Stimulated activated CD4-positive, alpha-beta T cell treated with anti-CD3 and anti-CD28 coated beads, Interleukin-1b, Interleukin-23, amount 100 ng/mL, for 48 hours (primary cell): Measurements from ENCODE around the gene ZNF524.
A peak's percentile ranks its signal among the peaks of the same experiment; 100 is the strongest.

Experiments
- DNase-seq: peaks from one replicate; pipeline ENCODE4 v3.0.0-alpha.2; 2020

Gene ZNF524

DNA sequence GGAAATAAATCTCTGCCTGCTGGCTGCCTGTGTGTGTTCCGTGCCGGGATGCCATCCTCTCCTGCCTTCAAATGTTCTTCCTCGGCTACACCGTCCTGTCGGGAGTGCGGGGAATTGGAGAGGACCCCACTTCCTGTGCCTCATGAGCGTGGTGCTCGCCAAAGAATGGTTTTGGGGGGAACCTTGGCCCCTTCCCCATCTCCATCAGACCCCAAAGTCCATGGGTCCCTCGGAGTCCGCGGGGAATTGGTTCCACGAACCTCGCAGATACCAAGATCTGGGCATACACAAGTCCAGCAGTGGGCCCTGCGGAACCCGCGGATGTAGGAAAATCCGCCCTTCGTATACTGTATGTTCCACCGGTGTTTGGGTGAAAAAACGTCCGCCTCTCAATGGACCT lies 3.0 kb downstream of the ZNF524 start:
- no peak for DNase-seq

DNA sequence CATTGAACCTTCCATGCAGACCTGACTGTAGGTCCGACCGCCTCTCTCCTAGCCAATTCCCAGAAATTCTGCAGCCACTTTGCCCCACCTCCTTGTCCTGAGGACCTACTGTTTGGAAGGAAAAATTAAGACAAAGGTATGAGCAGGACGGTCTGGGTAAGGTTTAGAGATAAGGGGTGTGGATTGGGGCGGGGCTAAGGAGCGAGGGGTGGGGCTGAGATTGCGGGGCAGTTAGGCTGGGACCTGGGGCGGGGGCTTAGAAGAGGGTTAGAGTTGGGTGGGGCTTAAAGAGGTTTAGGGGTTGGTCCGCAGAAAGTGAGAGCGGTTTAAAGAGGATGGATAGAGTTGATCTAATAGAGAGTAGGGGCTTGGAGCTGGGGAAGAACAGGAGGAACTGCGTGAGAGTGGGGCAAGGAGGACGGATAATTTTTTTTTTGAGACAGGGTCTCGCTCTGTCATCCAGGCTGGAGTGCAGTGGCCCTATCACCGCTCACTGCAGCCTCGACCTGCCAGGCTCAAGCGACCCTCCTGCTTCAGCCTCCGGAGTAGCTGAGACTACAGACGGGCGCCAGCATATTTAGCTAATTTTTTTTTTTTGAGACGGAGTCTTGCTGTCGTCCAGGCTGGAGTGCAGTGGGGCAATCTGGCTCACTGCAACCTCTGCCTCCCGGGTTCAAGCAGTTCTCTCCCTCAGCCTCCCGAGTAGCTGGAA lies 3.6 kb downstream of the ZNF524 start:
- DNase-seq = no peak

DNA sequence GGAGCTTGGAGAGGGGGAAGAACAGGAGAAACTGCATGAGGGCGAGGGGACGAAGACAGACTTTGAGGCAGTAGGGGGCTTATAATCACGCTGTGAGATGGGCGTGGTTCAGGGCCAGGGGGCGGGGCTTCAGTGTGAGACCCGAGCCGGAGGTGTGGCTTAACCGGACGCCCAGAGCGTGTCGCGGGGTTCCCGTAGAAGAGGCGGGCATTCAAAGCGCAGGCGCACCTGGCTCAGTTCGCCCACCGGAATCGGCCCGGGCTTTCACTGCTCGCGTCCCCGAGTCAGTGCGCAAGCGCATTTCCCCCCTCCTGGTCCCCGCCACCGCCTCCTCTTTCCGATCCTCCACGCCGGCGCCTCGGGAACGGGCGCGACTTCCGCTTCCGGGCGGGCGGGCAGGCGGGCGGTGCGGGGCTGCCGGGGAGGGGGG lies 5.1 kb downstream of the ZNF524 start:
- peak; percentile 99 for DNase-seq

DNA sequence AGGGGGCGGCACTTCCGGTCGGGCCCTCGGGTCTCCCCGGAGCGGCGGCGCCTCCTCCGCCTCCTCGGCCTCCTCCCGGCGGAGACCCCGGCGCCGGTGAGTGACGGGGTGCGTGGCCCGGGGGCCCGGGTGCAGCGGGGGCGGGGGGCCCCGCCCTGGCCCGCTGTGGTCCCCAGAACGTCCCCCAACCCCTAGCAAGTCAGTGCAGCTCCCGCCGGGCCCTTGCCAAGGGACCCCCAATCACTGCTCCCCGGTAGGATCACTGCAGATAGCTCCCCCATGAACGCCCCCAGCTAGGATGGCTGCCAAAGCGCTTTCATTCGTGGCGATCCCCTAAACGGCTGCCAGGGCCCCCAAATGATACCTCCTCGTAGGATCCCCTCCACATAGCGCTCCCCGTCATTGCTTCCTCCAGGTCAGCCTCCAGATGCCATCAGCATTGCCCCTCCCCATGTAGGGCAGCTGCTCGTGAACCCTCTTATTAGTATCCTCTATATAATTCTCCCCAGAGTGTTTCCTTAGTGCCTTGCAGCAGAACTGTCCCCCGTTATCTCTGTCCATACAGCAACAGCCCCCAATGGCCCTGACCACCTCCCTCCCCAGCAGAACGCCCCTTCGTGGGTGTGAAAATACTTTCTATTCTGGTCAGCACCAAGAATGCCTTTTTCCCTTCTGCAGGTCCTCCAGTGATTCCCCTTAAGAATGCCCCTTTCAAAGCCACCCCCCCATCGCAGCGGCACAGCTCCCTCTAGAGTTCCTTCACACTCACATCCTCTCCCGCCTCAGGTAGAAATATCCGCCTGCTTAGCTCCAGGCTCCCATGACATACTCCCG lies 5.8 kb downstream of the ZNF524 start, which contains the start of gene ZNF865:
Gene ZNF865, plus strand, starts transcription at position 11 of the 834 bp plus-strand sequence. CDS start 7,972 bp downstream, outside the sequence.
- DNase-seq = peak; percentile 70

DNA sequence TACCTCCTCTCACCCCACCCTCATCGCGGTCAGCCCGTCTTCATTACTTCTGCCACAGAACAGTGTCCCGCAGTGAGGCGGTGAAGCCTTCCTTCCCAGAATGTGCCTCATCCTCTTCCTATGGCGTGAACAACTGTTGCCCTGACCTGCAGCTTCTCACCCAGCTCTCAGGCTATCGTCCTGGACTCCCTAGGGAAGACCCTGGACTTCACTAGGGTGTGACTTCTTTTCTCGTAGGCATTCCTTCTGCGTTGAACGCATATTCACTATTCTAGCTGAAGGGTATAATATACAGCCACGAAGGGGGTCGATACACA lies 6.3 kb downstream of the ZNF524 start:
- no peak for DNase-seq

DNA sequence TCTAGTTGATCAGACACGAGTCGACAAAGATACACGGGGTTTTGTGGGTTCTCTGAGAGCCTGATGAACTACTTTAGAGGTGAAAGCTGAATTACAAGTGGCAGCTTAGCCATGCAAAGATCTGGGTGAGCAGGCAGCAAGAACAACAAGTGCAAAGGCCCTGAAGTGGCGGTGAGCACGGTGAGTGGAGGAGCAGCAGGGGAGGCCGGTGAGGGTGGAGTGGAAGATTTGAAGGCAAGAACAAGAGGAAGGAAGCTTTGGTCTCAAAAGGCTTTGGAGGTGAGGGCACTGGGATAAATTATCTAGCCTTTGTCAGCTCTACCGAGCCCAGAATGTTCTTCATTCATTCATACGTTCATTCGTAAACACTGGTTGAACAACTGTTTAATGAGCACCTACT lies 6.7 kb downstream of the ZNF524 start:
- DNase-seq = no peak

DNA sequence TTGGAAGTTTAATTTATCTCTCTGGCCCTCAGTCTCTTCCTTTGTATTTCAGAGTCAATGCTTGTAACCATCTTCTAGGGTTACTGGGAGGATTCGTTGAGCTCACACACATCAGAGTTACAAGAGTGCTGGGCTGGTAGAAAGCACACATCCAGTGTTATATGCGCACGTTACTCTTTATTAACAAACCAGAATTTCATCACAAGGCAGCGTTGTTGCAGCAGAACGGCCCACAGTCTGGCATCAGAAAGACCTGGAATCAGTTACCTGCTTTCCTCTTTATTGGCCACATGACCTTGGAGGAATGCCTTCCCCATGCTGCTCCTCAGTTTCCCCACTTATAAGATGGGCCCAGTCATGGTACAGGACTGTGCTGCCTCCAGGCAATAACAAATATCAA lies 9.2 kb downstream of the ZNF524 start:
- no peak for DNase-seq

DNA sequence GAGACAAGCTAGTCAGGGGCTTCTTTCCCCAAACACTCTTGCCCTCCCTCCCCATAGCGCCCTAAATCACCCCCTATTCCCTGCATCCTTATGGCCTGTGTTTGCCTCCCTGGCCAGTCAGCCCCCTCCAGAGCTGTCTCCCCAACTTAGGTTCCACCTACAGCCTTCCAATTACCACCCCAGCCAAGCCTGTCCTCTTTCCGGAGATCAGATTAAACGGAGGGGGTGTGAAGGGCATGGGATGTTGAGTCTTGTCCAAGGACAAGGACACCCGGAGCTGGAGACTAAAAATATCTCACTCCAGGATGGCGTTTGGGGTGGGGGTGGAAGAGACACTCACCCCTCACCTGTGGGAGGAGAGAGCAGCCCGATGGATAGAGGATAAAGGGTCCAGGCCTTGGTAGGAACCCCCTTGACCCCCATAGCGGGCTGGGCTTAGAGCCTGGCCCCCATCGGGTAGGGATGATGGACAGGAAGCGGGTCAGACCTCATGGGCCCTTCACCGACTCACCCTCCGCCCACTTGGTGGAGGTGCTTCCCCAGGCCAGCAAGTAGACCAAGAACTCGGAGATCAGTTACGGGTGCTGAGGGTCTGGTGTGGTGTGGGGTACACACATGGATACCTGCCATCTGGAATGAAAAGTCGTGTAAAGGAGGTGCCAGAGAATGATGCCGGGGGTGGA lies 11.4 kb downstream of the ZNF524 start:
- DNase-seq = no peak

DNA sequence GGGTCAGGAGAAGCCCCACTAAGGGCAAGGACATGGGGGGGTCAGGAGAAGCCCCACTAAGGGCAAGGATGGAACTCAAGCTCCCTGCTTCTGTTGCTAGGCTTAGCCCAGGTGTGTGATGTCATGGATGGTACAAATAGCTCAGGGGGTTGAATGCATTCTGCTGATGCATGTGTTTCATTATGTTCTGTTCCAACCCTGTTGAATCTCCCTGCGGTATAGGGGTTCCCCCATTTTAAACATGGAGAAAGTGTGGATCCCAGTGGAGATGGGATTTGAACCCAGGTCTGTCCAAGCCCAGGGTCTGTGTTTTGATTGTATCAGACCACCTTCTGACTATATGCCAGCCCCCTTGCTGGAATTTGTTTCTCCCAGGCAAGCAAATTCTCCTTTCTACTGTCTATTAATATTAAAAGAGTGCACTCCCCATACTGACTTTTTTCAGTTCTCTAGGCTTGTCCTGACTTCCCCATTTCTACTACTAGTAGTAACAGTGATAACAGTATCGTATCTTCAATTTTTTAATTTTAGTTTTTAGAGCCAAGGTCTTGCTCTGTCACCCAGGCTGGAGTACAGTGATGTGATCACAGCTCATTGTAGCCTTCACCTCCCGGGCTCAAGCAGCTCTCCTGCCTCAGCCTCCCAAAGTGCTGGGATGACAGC lies 12.0 kb downstream of the ZNF524 start:
- DNase-seq = no peak

DNA sequence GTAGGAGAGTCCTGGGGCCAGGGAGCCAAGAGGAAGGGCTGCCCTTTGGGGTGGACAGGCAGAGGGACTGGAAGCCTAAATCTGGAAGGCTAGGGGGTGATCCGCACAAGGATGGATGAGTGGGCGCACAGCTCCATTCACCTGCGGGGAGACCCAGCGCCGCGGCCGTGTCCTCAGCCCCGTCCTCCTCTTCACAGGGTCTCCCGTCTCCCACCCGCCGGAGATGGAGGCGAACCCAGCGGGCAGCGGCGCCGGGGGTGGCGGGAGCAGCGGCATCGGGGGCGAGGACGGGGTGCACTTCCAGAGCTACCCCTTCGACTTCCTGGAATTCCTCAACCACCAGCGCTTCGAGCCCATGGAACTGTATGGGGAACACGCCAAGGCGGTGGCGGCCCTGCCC lies 13.3 kb downstream of the ZNF524 start:
- DNase-seq = no peak

DNA sequence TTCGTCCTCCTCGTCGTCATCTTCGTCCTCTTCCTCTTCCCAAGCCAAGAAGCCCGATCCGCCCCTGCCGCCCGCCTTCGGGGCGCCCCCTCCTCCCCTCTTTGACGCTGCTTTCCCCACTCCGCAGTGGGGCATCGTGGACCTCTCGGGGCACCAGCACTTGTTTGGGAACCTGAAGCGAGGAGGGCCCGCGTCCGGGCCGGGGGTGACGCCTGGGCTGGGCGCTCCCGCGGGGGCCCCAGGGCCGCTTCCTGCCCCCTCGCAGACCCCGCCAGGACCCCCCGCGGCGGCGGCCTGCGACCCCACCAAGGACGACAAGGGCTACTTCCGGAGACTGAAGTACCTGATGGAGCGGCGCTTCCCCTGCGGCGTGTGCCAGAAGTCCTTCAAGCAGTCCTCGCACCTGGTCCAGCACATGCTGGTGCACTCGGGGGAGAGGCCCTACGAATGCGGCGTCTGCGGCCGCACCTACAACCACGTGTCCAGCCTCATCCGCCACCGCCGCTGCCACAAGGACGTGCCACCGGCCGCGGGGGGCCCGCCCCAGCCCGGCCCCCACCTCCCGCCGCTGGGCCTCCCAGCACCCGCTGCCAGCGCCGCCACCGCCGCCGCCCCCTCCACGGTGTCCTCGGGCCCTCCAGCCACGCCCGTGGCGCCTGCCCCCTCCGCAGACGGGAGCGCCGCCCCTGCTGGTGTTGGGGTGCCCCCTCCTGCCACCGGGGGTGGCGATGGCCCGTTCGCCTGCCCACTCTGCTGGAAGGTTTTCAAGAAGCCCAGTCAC lies 14.0 kb downstream of the ZNF524 start:
- no peak for DNase-seq

DNA sequence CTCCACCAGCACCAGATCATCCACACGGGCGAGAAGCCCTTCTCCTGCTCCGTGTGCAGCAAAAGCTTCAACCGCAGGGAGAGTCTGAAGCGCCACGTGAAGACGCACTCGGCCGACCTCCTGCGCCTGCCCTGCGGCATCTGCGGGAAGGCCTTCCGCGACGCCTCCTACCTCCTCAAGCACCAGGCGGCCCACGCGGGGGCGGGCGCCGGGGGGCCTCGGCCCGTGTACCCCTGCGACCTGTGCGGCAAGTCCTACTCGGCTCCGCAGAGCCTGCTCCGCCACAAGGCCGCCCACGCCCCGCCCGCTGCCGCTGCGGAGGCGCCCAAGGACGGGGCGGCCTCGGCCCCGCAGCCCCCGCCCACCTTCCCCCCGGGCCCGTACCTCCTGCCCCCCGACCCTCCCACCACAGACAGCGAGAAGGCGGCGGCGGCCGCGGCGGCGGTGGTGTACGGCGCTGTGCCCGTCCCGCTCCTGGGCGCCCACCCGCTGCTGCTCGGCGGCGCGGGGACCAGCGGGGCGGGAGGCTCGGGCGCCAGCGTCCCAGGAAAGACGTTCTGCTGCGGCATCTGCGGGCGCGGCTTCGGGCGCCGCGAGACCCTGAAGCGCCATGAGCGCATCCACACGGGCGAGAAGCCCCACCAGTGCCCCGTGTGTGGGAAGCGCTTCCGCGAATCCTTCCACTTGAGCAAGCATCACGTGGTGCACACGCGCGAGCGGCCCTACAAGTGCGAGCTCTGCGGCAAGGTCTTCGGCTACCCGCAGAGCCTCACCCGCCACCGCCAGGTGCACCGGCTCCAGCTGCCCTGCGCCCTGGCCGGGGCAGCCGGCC lies 14.8 kb downstream of the ZNF524 start:
- DNase-seq = no peak

DNA sequence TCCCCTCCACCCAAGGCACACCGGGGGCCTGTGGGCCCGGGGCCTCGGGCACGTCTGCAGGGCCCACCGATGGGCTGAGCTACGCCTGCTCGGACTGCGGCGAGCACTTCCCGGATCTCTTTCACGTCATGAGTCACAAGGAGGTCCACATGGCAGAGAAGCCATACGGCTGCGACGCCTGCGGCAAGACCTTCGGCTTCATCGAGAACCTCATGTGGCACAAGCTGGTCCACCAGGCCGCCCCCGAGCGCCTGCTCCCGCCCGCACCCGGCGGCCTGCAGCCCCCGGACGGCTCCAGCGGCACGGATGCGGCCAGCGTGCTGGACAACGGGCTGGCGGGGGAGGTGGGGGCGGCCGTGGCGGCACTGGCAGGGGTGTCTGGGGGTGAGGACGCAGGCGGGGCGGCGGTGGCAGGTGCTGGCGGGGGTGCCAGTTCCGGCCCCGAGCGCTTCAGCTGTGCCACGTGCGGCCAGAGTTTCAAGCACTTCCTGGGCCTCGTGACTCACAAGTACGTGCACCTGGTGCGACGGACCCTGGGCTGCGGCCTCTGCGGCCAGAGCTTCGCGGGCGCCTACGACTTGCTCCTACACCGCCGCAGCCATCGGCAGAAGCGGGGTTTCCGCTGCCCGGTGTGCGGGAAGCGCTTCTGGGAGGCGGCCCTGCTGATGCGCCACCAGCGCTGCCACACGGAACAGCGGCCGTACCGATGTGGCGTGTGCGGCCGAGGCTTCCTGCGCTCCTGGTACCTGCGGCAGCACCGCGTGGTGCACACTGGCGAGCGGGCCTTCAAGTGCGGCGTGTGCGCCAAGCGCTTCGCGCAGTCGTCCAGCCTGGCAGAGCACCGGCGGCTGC lies 15.7 kb downstream of the ZNF524 start:
- DNase-seq = no peak

DNA sequence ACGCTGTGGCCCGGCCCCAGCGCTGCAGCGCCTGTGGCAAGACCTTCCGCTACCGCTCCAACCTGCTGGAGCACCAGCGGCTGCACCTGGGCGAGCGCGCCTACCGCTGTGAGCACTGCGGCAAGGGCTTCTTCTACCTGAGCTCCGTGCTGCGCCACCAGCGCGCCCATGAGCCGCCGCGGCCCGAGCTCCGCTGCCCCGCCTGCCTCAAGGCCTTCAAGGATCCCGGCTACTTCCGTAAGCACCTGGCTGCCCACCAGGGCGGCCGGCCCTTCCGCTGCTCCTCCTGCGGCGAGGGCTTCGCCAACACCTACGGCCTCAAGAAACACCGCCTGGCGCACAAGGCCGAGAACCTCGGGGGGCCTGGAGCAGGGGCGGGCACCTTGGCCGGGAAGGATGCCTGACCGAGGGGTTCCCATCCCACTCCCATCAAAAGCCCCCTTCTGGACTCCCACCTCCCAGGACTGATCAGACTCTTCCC lies 16.3 kb downstream of the ZNF524 start:
- no peak for DNase-seq

DNA sequence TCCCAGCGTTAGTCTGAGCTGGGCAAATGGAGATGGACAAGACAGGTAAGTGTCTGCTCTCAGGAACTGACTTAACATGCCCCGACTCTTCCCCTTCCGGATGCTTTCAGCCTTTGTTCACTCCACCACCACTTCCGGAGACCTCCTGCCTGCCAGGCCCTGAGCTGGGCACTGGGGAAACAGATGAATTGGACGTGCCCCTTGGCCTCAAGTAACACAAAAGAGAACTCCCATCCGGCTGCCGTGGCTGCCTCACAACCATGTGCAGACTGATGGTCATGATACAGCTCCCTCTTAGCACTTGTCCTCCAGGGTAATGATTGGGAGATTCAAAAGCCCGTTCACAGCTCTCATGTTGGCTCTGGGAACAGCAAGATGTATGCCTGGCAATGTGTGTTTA lies 17.3 kb downstream of the ZNF524 start:
- DNase-seq = no peak

DNA sequence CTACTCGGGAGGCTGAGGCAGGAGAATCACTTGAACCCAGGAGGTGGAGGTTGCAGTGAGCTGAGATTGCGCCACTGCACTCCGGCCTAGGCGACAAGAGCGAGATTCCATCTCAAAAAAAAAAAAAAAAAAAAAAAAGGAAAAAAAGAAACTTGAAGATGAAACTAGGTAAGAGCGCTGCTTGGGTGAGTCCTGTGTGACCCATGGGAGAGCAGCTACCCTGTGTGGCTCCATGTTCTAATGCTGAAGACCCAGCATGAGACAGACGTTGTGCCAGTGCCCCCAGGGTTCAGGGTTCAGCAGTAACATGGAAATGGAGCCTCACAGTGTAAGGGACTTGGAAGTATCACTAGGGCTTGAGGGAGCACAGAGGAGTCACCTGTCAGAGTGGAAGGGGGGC lies 18.3 kb downstream of the ZNF524 start:
- no peak for DNase-seq

DNA sequence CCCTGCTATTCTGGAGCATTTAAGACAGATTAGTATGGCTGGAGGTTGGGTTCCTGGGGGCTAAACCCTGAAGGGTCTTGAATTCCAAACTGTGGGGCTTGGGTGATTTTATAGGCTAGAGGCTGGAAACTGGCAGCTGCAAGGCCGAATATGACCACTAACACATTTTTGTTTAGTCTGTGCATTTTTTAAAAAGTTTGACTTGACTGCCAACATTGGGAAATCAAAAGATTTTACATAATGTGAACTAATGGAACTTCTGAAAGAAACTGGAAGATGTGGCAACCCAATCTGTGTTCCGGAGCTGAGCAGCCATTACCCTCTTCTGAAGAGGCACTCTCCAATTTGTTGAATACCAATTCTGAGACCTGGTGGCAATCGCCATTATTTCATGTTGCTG lies 19.2 kb downstream of the ZNF524 start:
- no peak for DNase-seq

DNA sequence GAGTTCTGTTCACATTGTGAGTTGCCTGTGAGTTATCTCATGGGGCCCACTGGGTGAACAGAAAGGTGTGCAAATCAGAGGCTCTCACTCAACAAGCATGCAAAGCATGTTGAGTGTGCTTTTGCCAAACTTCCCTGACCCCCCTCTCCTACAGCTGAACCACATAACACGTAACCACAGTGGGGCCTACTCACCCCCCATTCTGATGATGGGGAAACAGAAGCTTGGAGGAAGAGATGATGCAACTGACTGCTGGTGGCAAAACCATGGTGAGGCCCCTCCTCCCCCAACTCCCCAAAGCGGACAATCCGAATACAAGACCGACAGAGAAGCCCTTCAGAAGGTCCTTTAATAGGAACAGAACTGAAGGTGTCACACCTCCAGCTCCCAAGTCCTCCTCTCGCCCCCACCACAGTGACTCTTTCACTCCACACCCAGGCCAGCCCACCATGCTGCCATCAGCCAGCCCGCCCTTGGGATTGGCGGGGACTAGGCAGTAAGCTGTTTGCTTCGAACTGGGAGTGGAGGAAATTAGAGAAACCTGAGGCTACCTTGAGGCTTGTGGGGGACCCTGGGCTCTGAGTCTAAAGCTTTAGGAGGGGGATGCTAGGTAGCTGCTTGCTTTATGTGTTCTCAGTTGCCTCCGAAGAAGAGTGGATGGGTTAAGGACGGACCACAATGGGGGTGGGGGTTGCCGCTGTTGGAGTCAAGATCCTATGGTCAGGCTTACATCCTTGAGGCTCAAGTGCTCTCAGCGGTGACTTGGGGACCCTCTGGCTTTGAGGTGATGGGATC lies 20.5 kb downstream of the ZNF524 start:
- DNase-seq = peak; percentile 44

DNA sequence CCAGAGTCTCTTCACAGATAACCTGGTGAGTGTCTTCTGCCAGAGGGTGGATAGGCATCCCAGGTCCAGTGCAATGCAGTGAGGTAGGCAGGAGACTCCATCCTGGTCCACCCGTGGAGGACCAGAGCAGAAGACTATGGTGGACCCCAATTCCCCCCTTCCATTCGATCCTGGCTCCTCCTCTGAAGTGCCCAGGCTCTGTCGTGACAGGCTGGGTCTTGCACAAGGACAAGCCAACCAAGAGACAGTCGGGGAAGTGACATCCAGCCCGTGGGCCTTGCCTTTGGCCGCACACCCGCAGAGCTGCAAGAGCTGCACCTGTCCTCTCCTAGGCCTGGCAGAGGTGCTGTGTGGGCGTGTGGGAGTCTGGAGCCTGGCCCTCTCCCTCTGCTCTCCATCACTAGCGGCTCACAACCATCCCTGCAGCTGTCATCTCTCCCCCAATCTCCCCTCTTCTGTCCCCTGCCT lies 21.2 kb downstream of the ZNF524 start:
- DNase-seq = no peak
